Measurements from ENCODE around the gene FSCN2.

Gene FSCN2

DNA sequence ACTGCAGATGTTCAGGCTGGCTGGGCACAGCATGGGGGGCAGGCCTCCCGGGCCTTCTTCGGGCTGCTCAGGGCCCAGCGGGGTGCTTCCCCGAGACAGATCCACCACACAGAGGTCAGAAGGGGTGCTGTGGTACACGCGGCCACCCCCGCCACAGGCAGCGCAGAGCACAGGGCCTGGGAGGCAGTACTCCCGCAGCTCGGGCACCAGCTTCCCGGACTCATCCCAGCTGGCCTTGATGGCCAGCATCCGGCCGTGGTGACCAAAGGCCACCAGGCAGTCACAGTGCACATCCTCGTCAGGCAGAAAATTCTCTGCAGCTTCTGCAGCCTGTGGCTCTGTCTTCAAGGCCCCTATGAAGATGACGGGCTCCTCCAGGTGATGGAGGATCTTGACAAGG lies 22.1 kb downstream of the FSCN2 start:
- no peak for ATAC-seq
- TF ChIP-seq OSR1 (CRISPR knock-in tag; IDR thresholded peaks at IDR 0.05) (no peak), ZNF565 (CRISPR knock-in tag; conservative IDR thresholded peaks at IDR 0.05; ENCODE audit: low read depth) (no peak), ARNTL (CRISPR knock-in tag; IDR thresholded peaks at IDR 0.05; ENCODE audit: borderline replicate concordance, low read depth) (no peak), GLIS3 (CRISPR knock-in tag; IDR thresholded peaks at IDR 0.05) (no peak), ZC3H10 (CRISPR knock-in tag; IDR thresholded peaks at IDR 0.05) (no peak), TCF4 (CRISPR knock-in tag; IDR thresholded peaks at IDR 0.05; ENCODE audit: borderline replicate concordance) (no peak), ZFP30 (CRISPR knock-in tag; IDR thresholded peaks at IDR 0.05) (no peak), ZFP3 (CRISPR knock-in tag; IDR thresholded peaks at IDR 0.05) (no peak)
- TF ChIP-seq, protein P1, sequence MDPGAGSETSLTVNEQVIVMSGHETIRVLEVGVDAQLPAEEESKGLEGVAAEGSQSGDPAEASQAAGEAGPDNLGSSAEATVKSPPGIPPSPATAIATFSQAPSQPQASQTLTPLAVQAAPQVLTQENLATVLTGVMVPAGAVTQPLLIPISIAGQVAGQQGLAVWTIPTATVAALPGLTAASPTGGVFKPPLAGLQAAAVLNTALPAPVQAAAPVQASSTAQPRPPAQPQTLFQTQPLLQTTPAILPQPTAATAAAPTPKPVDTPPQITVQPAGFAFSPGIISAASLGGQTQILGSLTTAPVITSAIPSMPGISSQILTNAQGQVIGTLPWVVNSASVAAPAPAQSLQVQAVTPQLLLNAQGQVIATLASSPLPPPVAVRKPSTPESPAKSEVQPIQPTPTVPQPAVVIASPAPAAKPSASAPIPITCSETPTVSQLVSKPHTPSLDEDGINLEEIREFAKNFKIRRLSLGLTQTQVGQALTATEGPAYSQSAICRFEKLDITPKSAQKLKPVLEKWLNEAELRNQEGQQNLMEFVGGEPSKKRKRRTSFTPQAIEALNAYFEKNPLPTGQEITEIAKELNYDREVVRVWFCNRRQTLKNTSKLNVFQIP (CRISPR knock-in tag; IDR thresholded peaks at IDR 0.05; ENCODE audit: borderline replicate concordance, low read depth) = no peak
- TF ChIP-seq, protein P2, sequence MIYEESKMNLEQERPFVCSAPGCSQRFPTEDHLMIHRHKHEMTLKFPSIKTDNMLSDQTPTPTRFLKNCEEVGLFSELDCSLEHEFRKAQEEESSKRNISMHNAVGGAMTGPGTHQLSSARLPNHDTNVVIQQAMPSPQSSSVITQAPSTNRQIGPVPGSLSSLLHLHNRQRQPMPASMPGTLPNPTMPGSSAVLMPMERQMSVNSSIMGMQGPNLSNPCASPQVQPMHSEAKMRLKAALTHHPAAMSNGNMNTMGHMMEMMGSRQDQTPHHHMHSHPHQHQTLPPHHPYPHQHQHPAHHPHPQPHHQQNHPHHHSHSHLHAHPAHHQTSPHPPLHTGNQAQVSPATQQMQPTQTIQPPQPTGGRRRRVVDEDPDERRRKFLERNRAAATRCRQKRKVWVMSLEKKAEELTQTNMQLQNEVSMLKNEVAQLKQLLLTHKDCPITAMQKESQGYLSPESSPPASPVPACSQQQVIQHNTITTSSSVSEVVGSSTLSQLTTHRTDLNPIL (CRISPR knock-in tag; IDR thresholded peaks at IDR 0.05; ENCODE audit: low read depth) = no peak
- TF ChIP-seq, protein P3, sequence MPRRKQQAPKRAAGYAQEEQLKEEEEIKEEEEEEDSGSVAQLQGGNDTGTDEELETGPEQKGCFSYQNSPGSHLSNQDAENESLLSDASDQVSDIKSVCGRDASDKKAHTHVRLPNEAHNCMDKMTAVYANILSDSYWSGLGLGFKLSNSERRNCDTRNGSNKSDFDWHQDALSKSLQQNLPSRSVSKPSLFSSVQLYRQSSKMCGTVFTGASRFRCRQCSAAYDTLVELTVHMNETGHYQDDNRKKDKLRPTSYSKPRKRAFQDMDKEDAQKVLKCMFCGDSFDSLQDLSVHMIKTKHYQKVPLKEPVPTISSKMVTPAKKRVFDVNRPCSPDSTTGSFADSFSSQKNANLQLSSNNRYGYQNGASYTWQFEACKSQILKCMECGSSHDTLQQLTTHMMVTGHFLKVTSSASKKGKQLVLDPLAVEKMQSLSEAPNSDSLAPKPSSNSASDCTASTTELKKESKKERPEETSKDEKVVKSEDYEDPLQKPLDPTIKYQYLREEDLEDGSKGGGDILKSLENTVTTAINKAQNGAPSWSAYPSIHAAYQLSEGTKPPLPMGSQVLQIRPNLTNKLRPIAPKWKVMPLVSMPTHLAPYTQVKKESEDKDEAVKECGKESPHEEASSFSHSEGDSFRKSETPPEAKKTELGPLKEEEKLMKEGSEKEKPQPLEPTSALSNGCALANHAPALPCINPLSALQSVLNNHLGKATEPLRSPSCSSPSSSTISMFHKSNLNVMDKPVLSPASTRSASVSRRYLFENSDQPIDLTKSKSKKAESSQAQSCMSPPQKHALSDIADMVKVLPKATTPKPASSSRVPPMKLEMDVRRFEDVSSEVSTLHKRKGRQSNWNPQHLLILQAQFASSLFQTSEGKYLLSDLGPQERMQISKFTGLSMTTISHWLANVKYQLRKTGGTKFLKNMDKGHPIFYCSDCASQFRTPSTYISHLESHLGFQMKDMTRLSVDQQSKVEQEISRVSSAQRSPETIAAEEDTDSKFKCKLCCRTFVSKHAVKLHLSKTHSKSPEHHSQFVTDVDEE (CRISPR knock-in tag; IDR thresholded peaks at IDR 0.05) = no peak

DNA sequence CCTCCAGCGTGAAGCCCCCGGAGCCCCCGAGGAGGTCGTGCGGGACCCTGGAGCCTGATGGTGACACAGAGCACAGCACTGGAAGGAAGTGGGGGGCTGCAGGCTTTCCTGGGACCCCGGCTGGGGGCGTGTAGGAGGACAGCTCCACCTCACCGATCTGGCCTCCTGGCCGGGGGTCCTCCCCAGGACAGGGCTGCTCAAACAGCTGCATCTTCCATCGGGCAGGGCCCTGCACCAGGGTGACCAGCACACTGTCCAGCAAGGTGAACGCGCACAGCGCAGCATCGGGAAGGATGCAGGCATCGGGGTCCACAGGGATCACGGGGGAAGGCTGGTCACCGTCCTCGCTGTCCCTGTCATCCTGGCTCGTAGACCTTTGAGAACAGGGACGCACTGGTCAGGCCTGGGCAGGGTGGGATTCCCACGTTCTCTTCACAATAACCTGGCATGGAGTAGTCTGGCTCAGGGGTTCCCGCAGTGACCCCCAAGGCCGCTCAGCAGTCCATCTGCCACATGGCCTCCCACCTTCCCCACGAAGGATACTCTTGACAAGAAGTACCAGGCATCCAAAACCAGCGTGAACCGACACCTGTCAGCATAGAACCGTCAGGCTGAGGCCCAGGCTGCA lies 22.8 kb downstream of the FSCN2 start:
- TF ChIP-seq ZNF70 (CRISPR knock-in tag; IDR thresholded peaks at IDR 0.05) (no peak), ESRRG (CRISPR knock-in tag; IDR thresholded peaks at IDR 0.05) (no peak), ZFP30 (CRISPR knock-in tag; IDR thresholded peaks at IDR 0.05) (no peak), ZC3H10 (CRISPR knock-in tag; IDR thresholded peaks at IDR 0.05) (no peak), TOX (CRISPR knock-in tag; IDR thresholded peaks at IDR 0.05; ENCODE audit: borderline replicate concordance) (no peak), ZNF8 (CRISPR knock-in tag; IDR thresholded peaks at IDR 0.05) (no peak)
- TF ChIP-seq, protein P3 (CRISPR knock-in tag; IDR thresholded peaks at IDR 0.05) = no peak
- TF ChIP-seq, protein P4, sequence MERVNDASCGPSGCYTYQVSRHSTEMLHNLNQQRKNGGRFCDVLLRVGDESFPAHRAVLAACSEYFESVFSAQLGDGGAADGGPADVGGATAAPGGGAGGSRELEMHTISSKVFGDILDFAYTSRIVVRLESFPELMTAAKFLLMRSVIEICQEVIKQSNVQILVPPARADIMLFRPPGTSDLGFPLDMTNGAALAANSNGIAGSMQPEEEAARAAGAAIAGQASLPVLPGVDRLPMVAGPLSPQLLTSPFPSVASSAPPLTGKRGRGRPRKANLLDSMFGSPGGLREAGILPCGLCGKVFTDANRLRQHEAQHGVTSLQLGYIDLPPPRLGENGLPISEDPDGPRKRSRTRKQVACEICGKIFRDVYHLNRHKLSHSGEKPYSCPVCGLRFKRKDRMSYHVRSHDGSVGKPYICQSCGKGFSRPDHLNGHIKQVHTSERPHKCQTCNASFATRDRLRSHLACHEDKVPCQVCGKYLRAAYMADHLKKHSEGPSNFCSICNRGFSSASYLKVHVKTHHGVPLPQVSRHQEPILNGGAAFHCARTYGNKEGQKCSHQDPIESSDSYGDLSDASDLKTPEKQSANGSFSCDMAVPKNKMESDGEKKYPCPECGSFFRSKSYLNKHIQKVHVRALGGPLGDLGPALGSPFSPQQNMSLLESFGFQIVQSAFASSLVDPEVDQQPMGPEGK (CRISPR knock-in tag; IDR thresholded peaks at IDR 0.05; ENCODE audit: borderline replicate concordance) = no peak
- TF ChIP-seq, protein P5, sequence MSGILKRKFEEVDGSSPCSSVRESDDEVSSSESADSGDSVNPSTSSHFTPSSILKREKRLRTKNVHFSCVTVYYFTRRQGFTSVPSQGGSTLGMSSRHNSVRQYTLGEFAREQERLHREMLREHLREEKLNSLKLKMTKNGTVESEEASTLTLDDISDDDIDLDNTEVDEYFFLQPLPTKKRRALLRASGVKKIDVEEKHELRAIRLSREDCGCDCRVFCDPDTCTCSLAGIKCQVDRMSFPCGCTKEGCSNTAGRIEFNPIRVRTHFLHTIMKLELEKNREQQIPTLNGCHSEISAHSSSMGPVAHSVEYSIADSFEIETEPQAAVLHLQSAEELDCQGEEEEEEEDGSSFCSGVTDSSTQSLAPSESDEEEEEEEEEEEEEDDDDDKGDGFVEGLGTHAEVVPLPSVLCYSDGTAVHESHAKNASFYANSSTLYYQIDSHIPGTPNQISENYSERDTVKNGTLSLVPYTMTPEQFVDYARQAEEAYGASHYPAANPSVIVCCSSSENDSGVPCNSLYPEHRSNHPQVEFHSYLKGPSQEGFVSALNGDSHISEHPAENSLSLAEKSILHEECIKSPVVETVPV (CRISPR knock-in tag; IDR thresholded peaks at IDR 0.05) = no peak
- TF ChIP-seq, protein P1 (CRISPR knock-in tag; IDR thresholded peaks at IDR 0.05; ENCODE audit: borderline replicate concordance, low read depth) = no peak
- no peak for ATAC-seq
